ENCODE results near the gene SULT1C2. TPM values are rescaled to one million over a fixed set of nuclear protein-coding genes. Genes with fewer than 3 reads are reported as not detected.
A peak's percentile ranks its signal among the peaks of the same experiment; 100 is the strongest.
"Not testable (repeated sequence)": the region's sequence is repeated elsewhere in the genome, so short reads cannot be mapped to it uniquely, and the experiment has no call there.

SULT1C2 gene
- total RNA-seq, 1 donor from 2014 or later: 3.3 TPM

DNA sequence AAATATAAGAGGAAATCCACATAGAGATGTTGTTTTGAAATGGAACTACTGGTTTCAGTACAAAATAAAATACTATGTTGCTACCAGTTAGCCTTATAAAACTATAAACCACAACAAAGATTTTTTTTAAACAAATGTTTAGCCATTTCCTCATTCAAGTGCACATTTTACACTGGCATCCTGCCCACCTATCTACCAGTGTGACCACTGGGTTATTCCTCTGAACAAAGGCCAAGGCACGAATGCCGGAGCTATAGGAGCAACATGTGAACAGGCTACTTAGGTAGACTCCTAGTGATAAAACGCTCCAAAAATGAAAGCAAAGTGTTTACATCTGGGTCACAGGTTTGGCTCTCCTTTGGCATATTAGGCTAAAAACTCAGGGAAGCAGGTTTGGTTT lies 57.3 kb downstream of the SULT1C2 start:
- intact Hi-C loops (cut with DNase I): no loop called here
- DNase-seq (ENCODE audit: low spot score) (no peak), ATAC-seq (no peak)

DNA sequence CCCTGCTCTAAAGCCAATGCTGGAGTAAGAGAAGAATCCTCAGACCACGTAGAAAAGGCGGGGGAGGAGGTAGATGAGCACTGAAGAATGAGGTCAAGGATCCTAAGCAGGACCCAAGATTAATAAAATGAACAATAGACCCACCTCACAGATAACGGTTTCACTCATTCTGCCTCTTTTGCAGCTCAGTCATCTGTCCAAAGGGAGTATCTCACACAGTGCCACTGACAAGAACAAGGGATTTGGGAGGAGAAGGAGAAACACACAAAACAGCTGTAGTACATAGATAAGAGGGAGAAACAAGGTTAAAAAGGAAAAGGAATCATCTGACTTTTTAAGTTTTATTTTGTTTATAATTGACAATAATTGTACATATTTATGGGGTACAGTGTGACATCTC lies 58.1 kb downstream of the SULT1C2 start:
- ATAC-seq (no peak), DNase-seq (ENCODE audit: low spot score) (no peak)
- intact Hi-C loops (cut with DNase I): no loop called here

DNA sequence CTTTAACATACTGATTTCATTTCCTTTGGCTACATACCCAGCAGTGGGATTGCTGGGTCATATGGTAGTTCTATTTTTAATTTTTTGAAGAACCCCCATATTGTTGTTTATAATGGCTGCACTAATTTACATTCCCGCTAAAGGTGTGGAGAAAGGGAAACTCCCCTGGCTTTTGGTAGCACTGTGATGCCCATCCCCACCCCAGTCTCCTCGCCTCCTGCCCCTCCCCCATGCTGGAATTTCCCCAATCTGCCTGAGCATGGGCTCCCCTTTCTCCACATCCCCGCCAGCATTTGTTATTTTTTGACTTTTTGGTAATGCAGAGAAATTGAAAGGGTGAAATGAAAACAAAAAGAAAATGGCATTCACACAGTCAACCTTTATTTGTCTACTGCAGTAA lies 59.1 kb downstream of the SULT1C2 start:
- no peak for DNase-seq (ENCODE audit: low spot score)
- intact Hi-C loops (cut with DNase I): no loop called here
- ATAC-seq: no peak

DNA sequence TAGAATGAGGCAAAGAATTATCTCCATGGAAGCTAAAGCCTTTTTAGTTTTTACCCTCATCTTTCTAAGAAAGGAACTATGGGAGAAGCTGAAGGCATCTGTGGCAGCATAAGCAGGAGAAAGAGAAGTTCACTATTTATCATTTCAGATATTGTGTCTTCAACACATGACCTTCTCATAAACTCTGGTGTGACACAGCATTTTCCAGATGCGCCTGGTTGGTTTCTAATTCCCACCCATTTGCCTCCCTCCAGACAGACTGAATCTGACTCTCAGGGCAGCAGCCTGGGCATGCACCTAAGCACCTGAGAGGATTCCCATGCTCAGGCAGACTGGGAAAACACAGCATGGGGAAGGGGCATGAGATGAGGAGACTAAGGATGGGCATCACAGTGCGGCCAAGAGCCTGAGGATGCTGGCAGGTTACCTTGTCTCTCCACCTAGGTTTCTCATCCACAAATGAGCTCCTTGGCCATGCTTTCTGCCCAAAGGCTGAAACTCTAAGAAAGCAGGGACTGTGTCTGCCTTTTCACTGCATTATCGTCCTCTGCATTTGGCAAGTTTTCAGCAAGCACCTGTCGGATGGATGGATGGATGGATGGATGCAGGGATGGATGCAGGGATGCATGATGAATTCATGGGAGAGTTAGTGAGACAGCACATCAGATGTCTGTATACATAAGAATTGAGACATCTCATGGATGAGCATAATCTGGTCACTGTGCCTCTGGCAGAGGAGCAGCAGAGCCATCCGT lies 60.3 kb downstream of the SULT1C2 start:
- ATAC-seq (no peak), DNase-seq (ENCODE audit: low spot score) (no peak)
- intact Hi-C loops (cut with DNase I): no loop called here

DNA sequence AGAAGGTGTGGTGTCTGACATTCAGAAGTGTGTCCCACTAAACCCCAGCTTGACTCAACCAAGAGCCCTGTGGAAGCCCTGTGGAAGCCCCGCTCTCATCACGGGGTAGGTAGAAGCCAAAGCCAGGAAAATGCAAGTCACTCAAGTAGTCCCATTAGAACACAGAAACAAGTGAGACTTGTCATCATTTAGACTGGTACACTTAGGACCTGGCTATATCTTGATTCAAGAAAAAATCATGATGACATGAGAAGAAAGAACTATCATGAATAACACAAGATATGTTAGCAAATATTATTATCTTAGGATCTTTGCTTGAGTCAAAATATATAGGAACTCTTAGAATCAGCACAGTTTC lies 60.9 kb downstream of the SULT1C2 start:
- ATAC-seq (no peak), DNase-seq (ENCODE audit: low spot score) (no peak)
- intact Hi-C loops (cut with DNase I): no loop called here

DNA sequence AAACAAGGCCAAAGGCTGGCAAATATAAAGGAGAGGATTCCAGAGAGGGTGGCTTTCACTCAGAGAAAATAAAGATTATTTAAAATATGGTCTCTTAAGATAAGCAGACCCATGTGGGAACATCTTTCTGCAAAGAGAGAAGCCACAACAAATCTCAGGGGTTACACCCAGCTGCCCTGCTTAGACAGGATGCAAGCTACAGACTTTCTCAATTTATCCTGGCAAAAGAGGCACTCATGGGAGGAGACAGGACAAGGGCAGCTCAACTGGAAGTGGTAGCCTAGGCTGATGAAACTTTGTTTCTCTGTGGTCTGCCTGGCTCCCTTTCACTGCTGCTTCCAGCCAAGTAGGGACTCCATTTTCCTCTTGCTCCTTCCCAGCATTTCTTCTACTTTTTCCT lies 63.2 kb downstream of the SULT1C2 start:
- DNase-seq (ENCODE audit: low spot score) (no peak), ATAC-seq (peak; percentile 81)
- intact Hi-C loops (cut with DNase I): no loop called here

DNA sequence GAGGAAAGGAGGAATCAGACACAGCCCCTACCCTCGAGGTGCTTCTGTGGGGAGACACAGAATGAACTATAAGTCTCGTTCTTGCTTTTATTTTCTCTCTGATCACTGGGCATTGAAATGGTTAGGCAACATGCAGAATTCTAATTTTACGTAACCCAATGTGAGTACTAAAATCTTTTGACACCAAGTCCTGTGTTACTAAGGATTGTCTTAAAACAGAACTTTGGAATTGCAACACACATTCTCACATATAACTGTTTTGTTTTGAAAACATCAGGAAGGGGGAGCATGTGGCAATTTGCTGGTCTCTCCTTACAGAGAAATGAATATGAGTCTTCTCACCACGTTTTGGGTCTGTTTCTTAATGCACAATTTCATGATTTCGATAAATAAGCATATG lies 65.4 kb downstream of the SULT1C2 start:
- intact Hi-C loops (cut with DNase I): no loop called here
- DNase-seq (ENCODE audit: low spot score): no peak
- ATAC-seq: no peak

DNA sequence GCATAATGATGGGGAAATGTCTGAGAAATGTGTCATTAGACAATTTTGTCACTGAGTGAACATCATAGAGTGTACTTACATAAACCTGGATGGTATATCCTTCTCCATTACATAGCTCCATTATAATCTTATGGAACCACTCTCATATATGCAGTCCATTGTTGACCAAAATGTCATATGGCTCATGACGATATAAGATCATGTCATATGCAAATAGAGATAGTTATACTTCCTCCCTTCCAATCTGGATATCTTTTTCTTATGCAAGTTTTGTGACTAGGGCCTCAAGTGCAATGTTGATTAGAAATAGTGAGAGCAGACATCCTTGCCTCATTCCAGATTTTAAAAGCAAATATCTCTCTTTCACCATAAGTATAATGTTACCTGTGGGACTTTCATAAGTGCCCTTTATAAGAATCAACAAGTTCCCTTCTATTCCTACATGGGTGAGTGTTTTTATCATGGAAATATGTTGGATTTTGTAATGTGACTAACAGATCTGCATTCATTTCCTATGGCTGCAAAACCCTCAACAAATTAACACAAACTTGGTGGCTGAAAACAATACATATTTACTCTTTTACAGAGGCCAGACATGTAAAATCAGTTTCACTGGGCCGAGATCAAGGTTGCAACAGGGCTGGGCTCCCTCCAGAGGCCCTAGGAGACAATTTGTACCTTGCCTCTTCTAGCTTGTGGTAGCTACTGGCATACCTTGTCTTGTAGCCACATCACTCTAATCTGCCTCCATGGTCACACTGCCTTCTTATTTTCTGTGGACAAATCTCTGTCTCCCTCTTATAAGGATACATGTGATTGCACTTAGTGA lies 67.4 kb downstream of the SULT1C2 start:
- DNase-seq (ENCODE audit: low spot score): no peak
- intact Hi-C loops (cut with DNase I): loop anchor here (5.0 kb wide), 1 partner anchor 1434 kb away; no protein-coding TSS in a partner anchor
- no peak for ATAC-seq

DNA sequence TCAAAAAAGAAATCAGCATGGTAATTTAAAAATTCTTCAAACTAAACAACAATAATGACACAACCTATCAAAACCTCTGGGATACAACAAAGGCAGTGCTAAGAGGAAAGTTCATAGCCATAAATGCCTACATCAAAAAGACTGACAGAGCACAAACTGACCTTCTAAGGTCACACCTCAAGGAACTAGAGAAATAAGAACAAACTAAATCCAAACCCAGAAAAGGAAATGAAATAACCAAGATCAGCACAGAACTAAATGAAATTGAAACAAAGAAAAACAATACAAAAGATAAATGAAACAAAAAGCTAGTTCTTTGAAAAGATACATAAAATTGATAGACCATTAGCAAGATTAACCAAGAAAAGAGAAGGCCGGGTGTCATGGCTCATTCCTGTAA lies 70.6 kb downstream of the SULT1C2 start:
- ATAC-seq; DNase-seq (ENCODE audit: low spot score): not testable (repeated sequence)
- intact Hi-C loops (cut with DNase I): loop anchor here (5.0 kb wide), 1 partner anchor 1437 kb away; no protein-coding TSS in a partner anchor

Other genes starting within 250 kb of the SULT1C2 start
- not detected for gene SULT1C3, start 48.9 kb upstream of the SULT1C2 start, total RNA-seq
- 12.5 TPM for gene SULT1C4, start 89.1 kb downstream of the SULT1C2 start, total RNA-seq
- 63.6 TPM for gene GCC2, start 160.3 kb downstream of the SULT1C2 start, total RNA-seq
- 50.2 TPM for gene LIMS1, start 245.6 kb downstream of the SULT1C2 start, total RNA-seq